IPS-20b (cell line): ENCODE data around the gene RFLNA.

Experiments used
- H3K27ac ChIP-seq: one replicate; pipeline ENCODE4 v1.5.1; 2013; ENCODE audit warnings: low read length
- H3K27me3 ChIP-seq: 2 replicates; pipeline ENCODE4 v1.6.1; 2013; ENCODE audit warnings: mild to moderate bottlenecking, low read length, inconsistent platforms; ENCODE audit not compliant: insufficient read depth
- H3K36me3 ChIP-seq: 2 replicates; pipeline ENCODE4 v1.6.1; 2013; ENCODE audit warnings: low read depth, mild to moderate bottlenecking, inconsistent platforms, low read length, moderate library complexity; ENCODE audit not compliant: insufficient read depth
- H3K4me1 ChIP-seq: 2 replicates; pipeline ENCODE4 v1.6.1; 2013; ENCODE audit warnings: mild to moderate bottlenecking, control low read depth, inconsistent platforms, low read length, moderate library complexity; ENCODE audit not compliant: insufficient read depth
- H3K4me3 ChIP-seq: 2 replicates; pipeline ENCODE4 v1.5.1; 2013; ENCODE audit warnings: mild to moderate bottlenecking, low read length, inconsistent platforms
- H3K9ac ChIP-seq: 2 replicates; pipeline ENCODE4 v1.6.1; 2013; ENCODE audit warnings: low read depth, mild to moderate bottlenecking, inconsistent platforms, low read length, moderate library complexity
- H3K9me3 ChIP-seq: 2 replicates; pipeline ENCODE4 v1.6.1; 2013; ENCODE audit warnings: mild to moderate bottlenecking, low read depth, low read length, inconsistent platforms; ENCODE audit not compliant: insufficient read depth

Gene RFLNA

GRCh38 chr12:124335426-124336183 lies 40.7 kb downstream of the RFLNA start:
- no peak overlapping the region for H3K27ac ChIP-seq
- no peaks in the 10 kb centered on the region for H3K27me3 ChIP-seq
- no peak overlapping the region for H3K4me3 ChIP-seq
- H3K36me3 ChIP-seq, result peaks cover 65% of the 10 kb centered on the region
- H3K4me1 ChIP-seq, result no peaks in the 10 kb centered on the region
- no peak overlapping the region for H3K9ac ChIP-seq
- no peaks in the 10 kb centered on the region for H3K9me3 ChIP-seq

- Histone ChIP-seq H3K4me3 (no peak overlapping the region), H3K4me1 (no peaks in the 10 kb centered on the region)
Measured at GRCh38 chr12:124336184-124336437, 41.2 kb downstream of the RFLNA start.

DNA sequence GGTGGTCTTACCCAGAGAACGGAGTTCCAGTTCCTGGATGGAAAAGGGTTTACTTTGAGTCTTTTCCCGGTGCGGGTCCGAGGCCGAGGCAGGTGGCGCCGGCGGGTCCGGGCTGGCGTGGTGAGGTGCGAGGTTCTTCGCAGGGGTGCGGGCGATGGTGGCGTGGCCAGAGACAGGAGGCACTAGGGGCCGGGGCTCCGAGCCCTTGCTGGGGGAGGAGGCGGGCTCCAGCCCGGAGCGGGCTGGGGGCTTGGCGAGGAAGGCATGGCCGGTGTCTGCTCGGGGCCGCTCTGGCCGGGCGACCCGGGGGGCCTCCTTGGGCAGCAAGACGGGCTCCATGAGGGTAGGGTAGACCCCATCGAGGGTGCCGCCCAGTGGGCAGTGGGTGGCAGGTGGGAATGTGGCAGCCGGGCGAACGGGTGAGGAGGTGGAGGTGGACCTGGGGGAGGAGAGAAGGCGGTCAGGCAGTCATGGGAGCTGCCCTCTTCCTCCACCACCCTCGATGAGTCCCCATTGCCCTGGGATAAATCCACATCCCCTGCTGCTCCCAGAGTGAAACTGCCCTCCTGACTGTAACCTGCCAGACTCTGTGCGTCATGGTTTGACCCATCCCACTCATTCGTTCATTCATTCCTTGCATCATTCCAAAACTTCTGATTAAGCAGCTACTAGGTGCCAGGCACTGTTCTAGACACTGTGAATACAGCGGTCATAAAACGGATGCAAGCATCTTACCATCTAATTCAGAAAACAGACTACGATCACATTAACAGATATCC lies 42.0 kb downstream of the RFLNA start:
- Histone ChIP-seq H3K36me3 (peaks cover 66% of the 10 kb centered on the region), H3K4me3 (no peak overlapping the region), H3K9ac (no peak overlapping the region), H3K4me1 (no peaks in the 10 kb centered on the region), H3K27ac (no peak overlapping the region), H3K27me3 (no peaks in the 10 kb centered on the region), H3K9me3 (no peaks in the 10 kb centered on the region)

More at GRCh38 chr12:124336184-124336437, 41.2 kb downstream of the RFLNA start:
- peaks cover 67% of the 10 kb centered on the region for H3K36me3 ChIP-seq
- H3K27me3 ChIP-seq, result no peaks in the 10 kb centered on the region
- H3K27ac ChIP-seq, result no peak overlapping the region
- H3K9me3 ChIP-seq, result no peaks in the 10 kb centered on the region
- no peak overlapping the region for H3K9ac ChIP-seq

DNA sequence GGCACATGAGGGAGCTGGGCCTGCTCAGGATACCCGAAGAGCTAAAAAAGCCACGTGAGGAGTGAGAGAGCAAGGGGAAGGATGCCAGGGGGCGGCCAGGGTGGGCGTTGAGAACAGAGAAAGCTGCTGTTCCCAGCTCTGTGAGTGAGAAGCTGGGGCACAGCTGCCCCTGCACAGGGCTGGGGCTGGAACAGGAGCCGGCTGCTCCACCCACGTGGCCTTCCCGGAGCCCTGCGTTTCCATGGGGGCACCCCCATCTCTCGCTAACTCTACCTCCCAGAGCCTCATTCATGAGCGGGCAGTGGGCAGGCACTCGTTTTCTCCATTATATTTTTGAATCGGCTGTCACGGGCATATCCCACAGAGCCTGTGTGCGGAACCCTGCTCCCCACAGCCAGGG lies 42.7 kb downstream of the RFLNA start:
- Histone ChIP-seq H3K9me3 (no peaks in the 10 kb centered on the region), H3K27ac (no peak overlapping the region), H3K36me3 (peaks cover 61% of the 10 kb centered on the region)

GRCh38 chr12:124338448-124338847 lies 43.6 kb downstream of the RFLNA start:
- H3K36me3 ChIP-seq, result peaks cover 63% of the 10 kb centered on the region
- no peaks in the 10 kb centered on the region for H3K9me3 ChIP-seq
- H3K4me1 ChIP-seq, result no peaks in the 10 kb centered on the region
- H3K27ac ChIP-seq, result no peak overlapping the region
- H3K9ac ChIP-seq, result no peak overlapping the region
- H3K27me3 ChIP-seq, result no peaks in the 10 kb centered on the region
- H3K4me3 ChIP-seq, result no peak overlapping the region

More for the DNA sequence above, 42.7 kb downstream of the RFLNA start:
- Histone ChIP-seq H3K9ac (no peak overlapping the region), H3K4me3 (no peak overlapping the region), H3K27me3 (no peaks in the 10 kb centered on the region), H3K4me1 (no peaks in the 10 kb centered on the region)

DNA sequence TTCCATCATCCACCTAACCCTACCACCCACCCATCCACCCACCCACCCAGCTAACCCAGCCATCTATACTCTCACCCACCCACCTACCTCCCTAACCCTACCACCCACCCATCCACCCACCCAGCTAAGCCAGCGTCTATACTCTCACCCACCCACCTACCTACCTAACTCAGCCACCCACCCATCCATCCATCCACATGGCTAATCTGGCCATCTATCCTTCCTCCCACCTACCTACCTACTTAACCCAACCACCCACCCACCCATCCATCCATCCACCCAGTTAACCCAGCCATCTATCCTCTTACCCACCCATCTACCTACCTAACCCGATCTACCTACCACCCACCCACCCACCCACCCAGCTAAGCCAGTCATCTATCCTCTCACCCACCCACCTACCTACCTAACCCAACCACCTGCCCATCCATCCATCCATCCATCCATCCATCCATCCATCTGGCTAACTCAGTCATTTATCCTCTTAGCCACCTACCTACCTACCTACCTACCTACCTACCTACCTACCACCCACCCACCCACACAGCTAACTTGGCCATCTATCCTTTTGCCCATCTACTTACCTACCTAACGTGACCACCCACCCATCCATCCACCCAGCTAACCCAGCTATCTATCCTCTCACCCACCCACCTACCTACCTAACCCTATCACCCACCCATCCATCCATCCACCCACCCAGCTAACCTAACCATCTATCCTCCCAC lies 44.1 kb downstream of the RFLNA start:
- H3K4me3 ChIP-seq, result no peak overlapping the region
- H3K27ac ChIP-seq, result no peak overlapping the region
- H3K27me3 ChIP-seq, result no peaks in the 10 kb centered on the region
- no peaks in the 10 kb centered on the region for H3K4me1 ChIP-seq
- H3K36me3 ChIP-seq, result peaks cover 64% of the 10 kb centered on the region
- H3K9me3 ChIP-seq, result no peaks in the 10 kb centered on the region
- no peak overlapping the region for H3K9ac ChIP-seq

GRCh38 chr12:124340080-124340900 lies 45.4 kb downstream of the RFLNA start:
- Histone ChIP-seq H3K27ac (no peak overlapping the region), H3K4me1 (no peaks in the 10 kb centered on the region), H3K36me3 (peaks cover 63% of the 10 kb centered on the region), H3K9me3 (no peaks in the 10 kb centered on the region), H3K9ac (no peak overlapping the region), H3K4me3 (no peak overlapping the region), H3K27me3 (no peaks in the 10 kb centered on the region)

GRCh38 chr12:124341645-124342069 lies 46.8 kb downstream of the RFLNA start:
- Histone ChIP-seq H3K4me3 (no peak overlapping the region), H3K9me3 (no peaks in the 10 kb centered on the region), H3K4me1 (no peaks in the 10 kb centered on the region), H3K27ac (no peak overlapping the region), H3K27me3 (no peaks in the 10 kb centered on the region), H3K36me3 (peaks cover 63% of the 10 kb centered on the region), H3K9ac (no peak overlapping the region)

GRCh38 chr12:124344022-124344421 lies 49.1 kb downstream of the RFLNA start:
- Histone ChIP-seq H3K36me3 (peaks cover 73% of the 10 kb centered on the region), H3K9ac (no peak overlapping the region), H3K27me3 (no peaks in the 10 kb centered on the region), H3K4me1 (no peaks in the 10 kb centered on the region), H3K27ac (no peak overlapping the region), H3K9me3 (no peaks in the 10 kb centered on the region), H3K4me3 (no peak overlapping the region)

DNA sequence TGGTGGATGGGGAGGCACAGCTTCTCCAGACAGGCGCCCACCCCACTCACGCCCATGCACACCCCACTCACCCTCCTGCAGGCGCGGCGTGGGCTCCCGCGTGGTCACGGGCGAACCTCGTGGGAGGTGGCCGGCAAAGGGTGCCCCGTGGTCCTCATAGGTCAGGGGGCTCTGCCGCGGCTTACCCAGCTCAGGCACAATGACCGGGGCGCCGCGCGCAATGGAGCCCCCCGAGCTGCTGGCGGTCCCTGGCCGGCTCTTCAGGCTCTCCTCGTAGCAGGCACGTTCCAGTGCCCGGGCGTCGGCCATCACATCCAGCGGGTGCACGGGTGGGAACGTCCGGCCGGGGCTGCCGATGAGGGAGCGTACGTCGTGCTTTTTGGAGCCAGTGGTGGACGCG lies 49.6 kb downstream of the RFLNA start:
- Histone ChIP-seq H3K4me3 (no peak overlapping the region), H3K4me1 (no peaks in the 10 kb centered on the region), H3K27ac (no peak overlapping the region), H3K9me3 (no peaks in the 10 kb centered on the region), H3K9ac (no peak overlapping the region), H3K36me3 (peaks cover 73% of the 10 kb centered on the region), H3K27me3 (no peaks in the 10 kb centered on the region)

GRCh38 chr12:124345795-124346194 lies 50.9 kb downstream of the RFLNA start:
- Histone ChIP-seq H3K9ac (no peak overlapping the region), H3K27ac (no peak overlapping the region), H3K9me3 (no peaks in the 10 kb centered on the region), H3K27me3 (no peaks in the 10 kb centered on the region), H3K4me1 (no peaks in the 10 kb centered on the region), H3K36me3 (peaks cover 81% of the 10 kb centered on the region), H3K4me3 (no peak overlapping the region)
